K562 (cell line): ENCODE data around the gene MAPRE2. TPM values are rescaled to one million over a fixed set of nuclear protein-coding genes. Genes with fewer than 3 reads are reported as not detected.

ENCODE experiments used
- ATAC-seq: fragments of 200-7000 bp; cut with Tn5 transposase; 3 replicates; pipeline ENCODE4 v1.9.1; 2020; ENCODE audit warnings: moderate library complexity
- BruUV-seq: library from RNA; stranded (reverse); fragments of 400-500 nt; replicated peaks from 2 replicates; lab custom pipeline; 2021; lab: Mats Ljungman, UMichigan
- CTCF ChIA-PET: fragments of 300-600 bp; formaldehyde crosslinking; extraction: SDS; loops from one replicate; lab custom pipeline; 2021; ENCODE audit warnings: low intra/inter-chr PET ratio; lab: Yijun Ruan, JAX
- POLR2A ChIA-PET: fragments of 300-600, 350-650 bp; sonication (Branson Sonifier 250); formaldehyde crosslinking; extraction: SDS; loops from one replicate; lab custom pipeline; 2021; ENCODE audit warnings: antibody characterized with exemption, inconsistent platforms; lab: Yijun Ruan, JAX
- DNase-seq, 4 experiments: peaks; one replicate each; pipeline versions ENCODE4 v3.0.0 to v3.0.0-alpha.2; 2011 to 2018; ENCODE audit warnings: low spot score in 3 of 4, mixed read lengths in 3 of 4; ENCODE audit errors: extremely low read depth in 1 of 4
- FAIRE-seq: peaks from 2 replicates; lab custom pipeline; 2011; peaks lifted over from hg19 to GRCh38; lab: Jason Lieb, UNC
- H2AFZ ChIP-seq: 2 replicates; pipeline ENCODE4 v1.6.0; 2011; ENCODE audit warnings: low read depth, low read length, control low read depth, inconsistent platforms
- H3K27ac ChIP-seq: fragments of 200-600 bp; 3 replicates; pipeline ENCODE4 v1.8.0; 2011; ENCODE audit warnings: low read depth, mild to moderate bottlenecking, control low read depth, inconsistent platforms, low read length, moderate library complexity, mixed read lengths; ENCODE audit errors: extremely low read depth
- H3K27me3 ChIP-seq, 2 experiments: fragments of 300-600 bp in 1 of 2; 2 replicates in 1 of 2; 3 replicates in 1 of 2; pipeline versions ENCODE4 v1.6.0 to v1.8.0; 2011; ENCODE audit warnings: inconsistent platforms in 2 of 2, low read length in 2 of 2, mild to moderate bottlenecking in 1 of 2, mixed read lengths in 1 of 2, moderate library complexity in 1 of 2; ENCODE audit not compliant: control insufficient read depth in 2 of 2, insufficient read depth in 2 of 2
- H3K36me3 ChIP-seq: fragments of 300-600 bp; 3 replicates; pipeline ENCODE4 v1.8.0; 2011; ENCODE audit warnings: mild to moderate bottlenecking, low read length, inconsistent platforms; ENCODE audit not compliant: control insufficient read depth, insufficient read depth
- H3K4me1 ChIP-seq, 2 experiments: fragments of 200-600 bp in 1 of 2; replicated peaks in 1 of 2; 2 replicates in 1 of 2; 3 replicates in 1 of 2; pipeline versions ENCODE4 v1.5.1 to v1.8.0; 2011; ENCODE audit warnings: inconsistent platforms in 2 of 2, low read length in 2 of 2, mild to moderate bottlenecking in 1 of 2, mixed read lengths in 1 of 2, moderate library complexity in 1 of 2; ENCODE audit not compliant: control insufficient read depth in 2 of 2, insufficient read depth in 2 of 2
- H3K4me2 ChIP-seq: 2 replicates; pipeline ENCODE4 v1.6.1; 2011; ENCODE audit warnings: low read length, control low read depth, inconsistent platforms, mixed read lengths; ENCODE audit not compliant: insufficient read depth
- H3K4me3 ChIP-seq: fragments of 200-600 bp; sonication (generic), shearing (Covaris generic); 2 replicates; pipeline ENCODE4 v1.5.1; 2016; ENCODE audit warnings: control low read depth, inconsistent platforms
- H3K79me2 ChIP-seq: fragments of 200-600 bp; 3 replicates; pipeline ENCODE4 v1.8.0; 2011; ENCODE audit warnings: low read length, inconsistent platforms; ENCODE audit not compliant: control insufficient read depth, insufficient read depth
- H3K9ac ChIP-seq, 2 experiments: 2 replicates each; pipeline versions ENCODE4 v1.6.0 to v1.6.1; 2011; ENCODE audit warnings: low read depth in 2 of 2, low read length in 2 of 2, control low read depth in 1 of 2, inconsistent platforms in 1 of 2, mild to moderate bottlenecking in 1 of 2, mixed read lengths in 1 of 2; ENCODE audit not compliant: insufficient read depth in 1 of 2
- H3K9me1 ChIP-seq: one replicate; pipeline ENCODE4 v1.6.0; 2011; ENCODE audit warnings: inconsistent platforms, mild to moderate bottlenecking, low read length, moderate library complexity; ENCODE audit not compliant: control insufficient read depth, insufficient read depth
- H3K9me3 ChIP-seq: replicated peaks from 2 replicates; pipeline ENCODE4 v1.5.1; 2011; ENCODE audit warnings: low read depth, low read length, inconsistent platforms; ENCODE audit not compliant: control insufficient read depth, insufficient read depth
- H4K20me1 ChIP-seq: replicated peaks from 2 replicates; pipeline ENCODE4 v1.6.1; 2011; ENCODE audit warnings: low read length, inconsistent platforms, mixed read lengths; ENCODE audit not compliant: control insufficient read depth, insufficient read depth
- AFF1 ChIP-seq, 2 experiments: fragments of 450-650 bp; IDR thresholded peaks; 2 replicates each; pipeline ENCODE4 v1.6.1; 2018; ENCODE audit warnings: mild to moderate bottlenecking in 2 of 2, low read depth in 1 of 2; ENCODE audit not compliant: partially characterized antibody in 2 of 2
- TRIM24 ChIP-seq, 2 experiments: fragments of 450-650 bp; IDR thresholded peaks; 2 replicates each; pipeline ENCODE4 v1.6.1; 2016
- ZNF316 ChIP-seq: fragments of 450-650 bp; IDR thresholded peaks from 2 replicates; pipeline ENCODE4 v1.6.1; 2016
- WGBS: fragments of 100-300 bp; shearing (Covaris generic); methylation state at CpG from one replicate; pipeline ENCODE4 v1.1.6; 2016; ENCODE audit warnings: low coverage, mixed read lengths; ENCODE audit not compliant: insufficient coverage; ENCODE audit errors: missing lambda C conversion rate; 5-methylcytosine and 5-hydroxymethylcytosine counted together
- in situ Hi-C: fragments of 300-500 bp; cut with MboI; formaldehyde crosslinking; loops from 4 replicates; pipeline ENCODE4 v1.15.0; 2018; ENCODE audit warnings: inconsistent platforms, mixed read lengths
- intact Hi-C: fragments of 100-400 bp; cut with micrococcal nuclease; formaldehyde crosslinking; loops from 2 replicates; pipeline ENCODE4 v1.14.2; 2022
- polyA plus RNA-seq, 8 experiments: library from polyadenylated mRNA; depleted of rRNA in 4 of 8; stranded (reverse) in 5 of 8; unstranded in 3 of 8; fragments of >200 nt; fragmentation: Nextera tagmentation in 2 of 8; fragmentation: Illumina TruSeq in 1 of 8; extraction: Ambion mirVana in 2 of 8; extraction: Trizol in 1 of 8; gene quantifications; 2 replicates each; pipeline versions ENCODE4 v1.2.1 to v1.2.3, GENCODE V29; 2011 to 2014; ENCODE audit warnings: inconsistent platforms in 1 of 8, missing spikeins in 1 of 8
- total RNA-seq, 7 experiments: library from RNA; depleted of rRNA in 6 of 7; stranded (reverse); fragments of >200 nt in 6 of 7; fragmentation: Illumina TruSeq in 2 of 7; extraction: Trizol in 2 of 7; gene quantifications; 2 replicates each; pipeline versions ENCODE4 v1.2.1 to v1.2.3, GENCODE V29; 2011 to 2021; ENCODE audit warnings: low replicate concordance in 1 of 7

Gene MAPRE2
- total and polyA plus RNA-seq, 9 of the 15 experiments (the other 6 are each of a cell fraction or from before 2014, with no cell fraction given): 32.3 to 70.7 (median 40.7) TPM

- no peaks in the 10 kb centered on the region for H3K36me3 ChIP-seq
- POLR2A ChIA-PET: interaction anchor here (1.6 kb wide), 1 partner anchor 10 kb away, joined by 4 read pairs; no protein-coding TSS in a partner anchor
- 26% methylated on average over 3 of the region's 3 CpGs for WGBS
- no peak overlapping the region for H3K4me2 ChIP-seq
- no peaks in the 10 kb centered on the region for H3K79me2 ChIP-seq
- intact Hi-C loops (no loop called here), in situ Hi-C loops (no loop called here)
- CTCF ChIA-PET: no interaction called here
- H4K20me1 ChIP-seq: no peaks in the 10 kb centered on the region
- peaks cover 0 to 7% of the 10 kb centered on the region in 2 experiments; a peak in 3 of 5 replicates for H3K4me1 ChIP-seq
- TF ChIP-seq ZNF316 (no peak), AFF1 (IDR thresholded peaks at IDR 0.05; ENCODE audit: low read depth in 1 of 2, partially characterized antibody in 2 of 2) (peak in 1 of 2 experiments; percentile 99), TRIM24 (IDR thresholded peaks at IDR 0.05) (peak; percentile 26 to 32; a peak in 1 of 4 replicates)
- H2AFZ ChIP-seq: no peak overlapping the region
- BruUV-seq: no TSS peak
- FAIRE-seq (no peak), ATAC-seq (no peak), DNase-seq (no peak)
- no peak overlapping the region for H3K27ac ChIP-seq
- no peak overlapping the region for H3K9ac ChIP-seq
- no peaks in the 10 kb centered on the region for H3K9me1 ChIP-seq
- H3K4me3 ChIP-seq: no peak overlapping the region
- H3K9me3 ChIP-seq: no peaks in the 10 kb centered on the region; the same call in 1 of the 2 replicates
- H3K27me3 ChIP-seq: no peaks in the 10 kb centered on the region; a peak in 1 of 5 replicates
Measured at GRCh38 chr18:35176925-35177324, 135.7 kb downstream of the MAPRE2 start.
